ENCODE results near the gene CDKN2AIP.
"Not testable (repeated sequence)": the region's sequence is repeated elsewhere in the genome, so short reads cannot be mapped to it uniquely, and the experiment has no call there.

CDKN2AIP gene

GRCh38 chr4:183478926-183479325 is 34.5 kb downstream of the CDKN2AIP start:
- no peak overlapping the region for H3K4me3 ChIP-seq (replicated peaks; ENCODE audit: insufficient read depth, low read length)
- no peaks in the 10 kb centered on the region for H3K27me3 ChIP-seq (ENCODE audit: insufficient read depth, poor library complexity, severe bottlenecking)
- DNase-seq (ENCODE audit: low read depth in 1 of 2, low spot score in 1 of 2), result no peak
- no peak overlapping the region for H3K27ac ChIP-seq (replicated peaks)
- TF ChIP-seq CTCF (IDR thresholded peaks at IDR 0.05; ENCODE audit: insufficient read depth, low read length) (no peak), GABPA (IDR thresholded peaks at IDR 0.05; ENCODE audit: low read depth) (no peak), SPI1 (IDR thresholded peaks at IDR 0.05; ENCODE audit: borderline replicate concordance, low read depth) (no peak), REST (IDR thresholded peaks at IDR 0.05; ENCODE audit: insufficient replicate concordance, low read depth) (no peak), POLR2AphosphoS5 (IDR thresholded peaks at IDR 0.05; ENCODE audit: low read depth) (no peak)

- not testable (repeated sequence) for H3K27me3 ChIP-seq (ENCODE audit: insufficient read depth, poor library complexity, severe bottlenecking); DNase-seq (ENCODE audit: low read depth in 1 of 2, low spot score in 1 of 2); H3K4me3 ChIP-seq (replicated peaks; ENCODE audit: insufficient read depth, low read length); H3K27ac ChIP-seq (replicated peaks)
Measured at GRCh38 chr4:183482515-183483095, 38.2 kb downstream of the CDKN2AIP start.

GRCh38 chr4:183483997-183484396 is 39.6 kb downstream of the CDKN2AIP start:
- no peak for TF ChIP-seq SPI1 (IDR thresholded peaks at IDR 0.05; ENCODE audit: borderline replicate concordance, low read depth)
- no peak for TF ChIP-seq REST (IDR thresholded peaks at IDR 0.05; ENCODE audit: insufficient replicate concordance, low read depth)
- TF ChIP-seq CTCF (IDR thresholded peaks at IDR 0.05; ENCODE audit: insufficient read depth, low read length), result no peak
- Histone ChIP-seq H3K4me3 (replicated peaks; ENCODE audit: insufficient read depth, low read length) (no peak overlapping the region), H3K27ac (replicated peaks) (no peak overlapping the region), H3K27me3 (ENCODE audit: insufficient read depth, poor library complexity, severe bottlenecking) (no peaks in the 10 kb centered on the region)
- DNase-seq (ENCODE audit: low read depth in 1 of 2, low spot score in 1 of 2), result no peak

GRCh38 chr4:183485411-183486160 is 41.1 kb downstream of the CDKN2AIP start:
- no peak for DNase-seq (ENCODE audit: low read depth in 1 of 2, low spot score in 1 of 2)

More at GRCh38 chr4:183485411-183486160, 41.1 kb downstream of the CDKN2AIP start:
- no peak for TF ChIP-seq REST (IDR thresholded peaks at IDR 0.05; ENCODE audit: insufficient replicate concordance, low read depth)
- no peak for TF ChIP-seq POLR2AphosphoS5 (IDR thresholded peaks at IDR 0.05; ENCODE audit: low read depth)
- no peak for TF ChIP-seq SPI1 (IDR thresholded peaks at IDR 0.05; ENCODE audit: borderline replicate concordance, low read depth)
- no peak for TF ChIP-seq CTCF (IDR thresholded peaks at IDR 0.05; ENCODE audit: insufficient read depth, low read length)
- TF ChIP-seq GABPA (IDR thresholded peaks at IDR 0.05; ENCODE audit: low read depth), result no peak
- H3K4me3 ChIP-seq (replicated peaks; ENCODE audit: insufficient read depth, low read length), result no peak overlapping the region
- no peak overlapping the region for H3K27ac ChIP-seq (replicated peaks)
- H3K27me3 ChIP-seq (ENCODE audit: insufficient read depth, poor library complexity, severe bottlenecking), result no peaks in the 10 kb centered on the region

Measured in HL-60 (cell line).